Effector CD4-positive, alpha-beta T cell (primary cell): ENCODE results near the gene ARHGEF9.
A peak's percentile ranks its signal among the peaks of the same experiment; 100 is the strongest.
"Not testable (repeated sequence)": the region's sequence is repeated elsewhere in the genome, so short reads cannot be mapped to it uniquely, and the experiment has no call there.

Source experiments
- DNase-seq: peaks from one replicate; pipeline ENCODE4 v3.0.0-alpha.2; 2020
- total RNA-seq: gene quantifications from one replicate; lab custom pipeline; 2026; lab: John Stamatoyannopoulos, UW

The ARHGEF9 gene
- total RNA-seq: 17.4 reads per million, percentile 44 among the genes with 10 or more reads in this experiment

- DNase-seq: no peak
These were observed at the start of gene ARHGEF9 for GRCh38 chrX:63784902-63785707. Gene ARHGEF9 (minus strand): TSS chrX:63785214. CDS start chrX:63785145, 69 bp downstream.

- DNase-seq: not testable (repeated sequence)
These were observed 40.4 kb upstream of the ARHGEF9 start for GRCh38 chrX:63825446-63825845.

- no peak for DNase-seq
These were observed 33.1 kb upstream of the ARHGEF9 start for GRCh38 chrX:63818156-63818555.

GRCh38 chrX:63817696-63818095 lies 32.7 kb upstream of the ARHGEF9 start:
- no peak for DNase-seq

GRCh38 chrX:63812823-63813222 lies 27.8 kb upstream of the ARHGEF9 start:
- DNase-seq: no peak

GRCh38 chrX:63810746-63811145 lies 25.7 kb upstream of the ARHGEF9 start:
- no peak for DNase-seq

- no peak for DNase-seq
These were observed 24.2 kb upstream of the ARHGEF9 start for GRCh38 chrX:63809173-63809572.

GRCh38 chrX:63795406-63795805 lies 10.4 kb upstream of the ARHGEF9 start:
- DNase-seq: not testable (repeated sequence)

GRCh38 chrX:63785708-63786040 lies 660 bp upstream of the ARHGEF9 start:
- DNase-seq: no peak

GRCh38 chrX:63784346-63784901 lies 590 bp downstream of the ARHGEF9 start:
- no peak for DNase-seq

- DNase-seq: no peak
These were observed 2.5 kb downstream of the ARHGEF9 start for GRCh38 chrX:63782515-63782914.

- DNase-seq: no peak
These were observed 16.3 kb downstream of the ARHGEF9 start for GRCh38 chrX:63768760-63769159.

- DNase-seq: no peak
These were observed 19.3 kb downstream of the ARHGEF9 start for GRCh38 chrX:63765712-63766111.

GRCh38 chrX:63764946-63765345 lies 20.1 kb downstream of the ARHGEF9 start:
- DNase-seq: no peak

GRCh38 chrX:63761639-63762038 lies 23.4 kb downstream of the ARHGEF9 start:
- no peak for DNase-seq

GRCh38 chrX:63758011-63758410 lies 27.0 kb downstream of the ARHGEF9 start:
- DNase-seq: no peak

GRCh38 chrX:63755892-63756291 lies 29.1 kb downstream of the ARHGEF9 start:
- no peak for DNase-seq

- DNase-seq: peak; percentile 77
These were observed 30.0 kb downstream of the ARHGEF9 start for GRCh38 chrX:63754860-63755579.

- DNase-seq: peak; percentile 2
These were observed 30.7 kb downstream of the ARHGEF9 start for GRCh38 chrX:63754136-63754859.

- DNase-seq: no peak
These were observed 33.5 kb downstream of the ARHGEF9 start for GRCh38 chrX:63751481-63751880.

GRCh38 chrX:63750811-63751210 lies 34.2 kb downstream of the ARHGEF9 start:
- DNase-seq: no peak

- DNase-seq: no peak
These were observed 37.7 kb downstream of the ARHGEF9 start for GRCh38 chrX:63747331-63747730.

- no peak for DNase-seq
These were observed 38.3 kb downstream of the ARHGEF9 start for GRCh38 chrX:63746715-63747114.
